ENCODE data around the gene LIAS. TPM values are rescaled to one million over a fixed set of nuclear protein-coding genes. Genes with fewer than 3 reads are reported as not detected.

LIAS gene
- total RNA-seq, 1 donor: 6.9 TPM

DNA sequence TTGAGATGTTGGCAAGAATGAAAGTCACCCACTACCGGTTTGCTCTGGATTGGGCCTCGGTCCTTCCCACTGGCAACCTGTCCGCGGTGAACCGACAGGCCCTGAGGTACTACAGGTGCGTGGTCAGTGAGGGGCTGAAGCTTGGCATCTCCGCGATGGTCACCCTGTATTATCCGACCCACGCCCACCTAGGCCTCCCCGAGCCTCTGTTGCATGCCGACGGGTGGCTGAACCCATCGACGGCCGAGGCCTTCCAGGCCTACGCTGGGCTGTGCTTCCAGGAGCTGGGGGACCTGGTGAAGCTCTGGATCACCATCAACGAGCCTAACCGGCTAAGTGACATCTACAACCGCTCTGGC, 12.4 kb upstream of the LIAS start:
- no peak for DNase-seq (ENCODE audit: low read depth)
- H3K4me3 ChIP-seq (ENCODE audit: low read depth, low read length): peak overlapping the region; percentile 45
- TF ChIP-seq, protein P1, sequence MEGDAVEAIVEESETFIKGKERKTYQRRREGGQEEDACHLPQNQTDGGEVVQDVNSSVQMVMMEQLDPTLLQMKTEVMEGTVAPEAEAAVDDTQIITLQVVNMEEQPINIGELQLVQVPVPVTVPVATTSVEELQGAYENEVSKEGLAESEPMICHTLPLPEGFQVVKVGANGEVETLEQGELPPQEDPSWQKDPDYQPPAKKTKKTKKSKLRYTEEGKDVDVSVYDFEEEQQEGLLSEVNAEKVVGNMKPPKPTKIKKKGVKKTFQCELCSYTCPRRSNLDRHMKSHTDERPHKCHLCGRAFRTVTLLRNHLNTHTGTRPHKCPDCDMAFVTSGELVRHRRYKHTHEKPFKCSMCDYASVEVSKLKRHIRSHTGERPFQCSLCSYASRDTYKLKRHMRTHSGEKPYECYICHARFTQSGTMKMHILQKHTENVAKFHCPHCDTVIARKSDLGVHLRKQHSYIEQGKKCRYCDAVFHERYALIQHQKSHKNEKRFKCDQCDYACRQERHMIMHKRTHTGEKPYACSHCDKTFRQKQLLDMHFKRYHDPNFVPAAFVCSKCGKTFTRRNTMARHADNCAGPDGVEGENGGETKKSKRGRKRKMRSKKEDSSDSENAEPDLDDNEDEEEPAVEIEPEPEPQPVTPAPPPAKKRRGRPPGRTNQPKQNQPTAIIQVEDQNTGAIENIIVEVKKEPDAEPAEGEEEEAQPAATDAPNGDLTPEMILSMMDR (IDR thresholded peaks at IDR 0.05; ENCODE audit: insufficient read depth, low read depth, low read length): no peak

DNA sequence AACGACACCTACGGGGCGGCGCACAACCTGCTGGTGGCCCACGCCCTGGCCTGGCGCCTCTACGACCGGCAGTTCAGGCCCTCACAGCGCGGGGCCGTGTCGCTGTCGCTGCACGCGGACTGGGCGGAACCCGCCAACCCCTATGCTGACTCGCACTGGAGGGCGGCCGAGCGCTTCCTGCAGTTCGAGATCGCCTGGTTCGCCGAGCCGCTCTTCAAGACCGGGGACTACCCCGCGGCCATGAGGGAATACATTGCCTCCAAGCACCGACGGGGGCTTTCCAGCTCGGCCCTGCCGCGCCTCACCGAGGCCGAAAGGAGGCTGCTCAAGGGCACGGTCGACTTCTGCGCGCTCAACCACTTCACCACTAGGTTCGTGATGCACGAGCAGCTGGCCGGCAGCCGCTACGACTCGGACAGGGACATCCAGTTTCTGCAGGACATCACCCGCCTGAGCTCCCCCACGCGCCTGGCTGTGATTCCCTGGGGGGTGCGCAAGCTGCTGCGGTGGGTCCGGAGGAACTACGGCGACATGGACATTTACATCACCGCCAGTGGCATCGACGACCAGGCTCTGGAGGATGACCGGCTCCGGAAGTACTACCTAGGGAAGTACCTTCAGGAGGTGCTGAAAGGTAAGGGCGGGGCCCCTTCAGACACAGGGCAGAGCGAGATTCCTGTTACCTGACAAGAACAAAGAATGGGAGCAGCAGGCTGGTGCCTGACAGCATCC, 11.8 kb upstream of the LIAS start:
- DNase-seq (ENCODE audit: low read depth): peak; percentile 58
- H3K4me3 ChIP-seq (ENCODE audit: low read depth, low read length): peak overlapping the region; percentile 45
- TF ChIP-seq, protein P1 (IDR thresholded peaks at IDR 0.05; ENCODE audit: insufficient read depth, low read depth, low read length): peak; percentile 38

GRCh38 chr4:39450618-39451017, 8.2 kb upstream of the LIAS start:
- TF ChIP-seq, protein P1 (IDR thresholded peaks at IDR 0.05; ENCODE audit: insufficient read depth, low read depth, low read length): no peak
- no peak overlapping the region for H3K4me3 ChIP-seq (ENCODE audit: low read depth, low read length)
- DNase-seq (ENCODE audit: low read depth): no peak

DNA sequence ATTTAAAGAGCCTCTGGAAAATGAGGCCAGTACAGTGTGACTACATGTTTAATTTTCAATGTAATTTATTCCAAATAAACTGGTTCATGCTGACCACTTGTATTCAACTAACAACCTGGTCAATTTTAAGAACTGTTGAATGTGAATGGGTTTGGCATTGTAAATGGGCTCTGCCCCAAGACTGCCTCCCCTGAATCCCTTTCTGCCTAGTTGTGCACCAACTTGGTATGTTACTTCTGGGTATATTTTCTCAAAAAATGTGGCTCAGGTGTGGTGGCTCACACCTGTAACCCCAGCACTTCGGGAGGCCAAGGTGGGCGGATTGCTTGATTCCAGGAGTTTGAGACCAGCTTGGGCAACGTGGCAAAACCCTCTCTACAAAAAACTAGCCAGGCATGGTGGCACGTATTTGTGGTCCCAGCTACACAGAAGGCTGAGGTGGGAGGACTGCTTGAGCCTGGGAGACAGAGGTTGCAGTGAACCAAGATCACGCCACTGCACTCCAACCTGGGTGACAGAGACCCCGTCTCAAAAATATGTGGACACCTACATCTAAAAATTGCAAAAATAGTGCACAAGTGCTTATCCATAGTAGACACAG, 7.3 kb upstream of the LIAS start:
- no peak overlapping the region for H3K4me3 ChIP-seq (ENCODE audit: low read depth, low read length)
- DNase-seq (ENCODE audit: low read depth): no peak
- TF ChIP-seq, protein P1 (IDR thresholded peaks at IDR 0.05; ENCODE audit: insufficient read depth, low read depth, low read length): no peak

DNA sequence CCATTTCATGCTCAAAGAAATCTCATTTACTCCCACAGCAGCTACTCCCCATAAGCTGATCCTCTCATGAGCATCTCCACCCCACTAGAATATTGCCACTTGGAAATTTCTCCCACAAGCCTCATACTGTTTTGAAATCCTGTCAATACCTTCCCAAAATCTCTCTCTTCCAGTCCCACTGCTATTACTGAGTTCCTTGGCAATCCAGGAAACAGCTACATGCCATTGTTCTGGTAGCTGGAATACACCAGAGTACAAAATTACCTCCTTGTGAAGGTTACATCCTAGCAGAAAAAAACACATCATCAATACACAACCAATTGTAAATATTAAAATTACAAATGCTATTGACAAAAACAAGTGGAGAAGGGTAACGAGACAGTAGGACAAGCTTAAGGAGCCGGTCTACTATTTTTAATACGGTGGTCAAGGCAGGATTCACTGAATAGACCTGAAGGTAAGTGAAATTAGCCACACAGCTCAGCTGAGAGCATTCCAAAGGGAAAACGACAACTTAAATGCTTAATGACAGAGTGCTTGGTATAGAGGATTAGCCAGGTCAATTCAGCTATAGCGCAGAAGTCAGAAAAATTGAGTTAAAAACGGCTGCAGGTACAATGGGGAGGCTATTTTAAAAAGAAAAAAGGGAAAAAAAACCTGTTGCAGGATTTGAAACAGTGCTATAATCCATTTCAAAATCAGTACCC, 6.5 kb upstream of the LIAS start:
- TF ChIP-seq, protein P1 (IDR thresholded peaks at IDR 0.05; ENCODE audit: insufficient read depth, low read depth, low read length): no peak
- H3K4me3 ChIP-seq (ENCODE audit: low read depth, low read length): no peak overlapping the region
- DNase-seq (ENCODE audit: low read depth): no peak

GRCh38 chr4:39452860-39453587, 5.8 kb upstream of the LIAS start:
- no peak overlapping the region for H3K4me3 ChIP-seq (ENCODE audit: low read depth, low read length)
- TF ChIP-seq, protein P1 (IDR thresholded peaks at IDR 0.05; ENCODE audit: insufficient read depth, low read depth, low read length): no peak
- no peak for DNase-seq (ENCODE audit: low read depth)
